K562 (cell line): ENCODE results near the gene ZNF816. TPM values are rescaled to one million over a fixed set of nuclear protein-coding genes. Genes with fewer than 3 reads are reported as not detected.

Experiments
- CREB1 ChIP-seq, 2 experiments: sonication (generic) in 1 of 2; formaldehyde crosslinking in 1 of 2; IDR thresholded peaks; 2 replicates each; pipeline versions ENCODE4 v1.6.1 to v1.8.0; 2012 to 2022; ENCODE audit warnings: inconsistent platforms in 1 of 2, mild to moderate bottlenecking in 1 of 2, missing genetic modification reagents in 1 of 2, moderate library complexity in 1 of 2
- IFI16 ChIP-seq: fragments of 250-450 bp; sonication (Bioruptor Pico); IDR thresholded peaks from 2 replicates; pipeline ENCODE4 v2.1.2; 2022; ENCODE audit warnings: mild to moderate bottlenecking, inconsistent platforms
- KLF10 ChIP-seq: fragments of 250-450 bp; sonication (Bioruptor Pico); IDR thresholded peaks from 2 replicates; pipeline ENCODE4 v1.6.1; 2021; ENCODE audit warnings: matching md5 sums
- MEF2D ChIP-seq: conservative IDR thresholded peaks from 2 replicates; pipeline ENCODE4 v1.6.1; 2016; ENCODE audit warnings: low read depth, missing genetic modification characterization, missing compliant biosample characterization
- PML ChIP-seq: IDR thresholded peaks from 2 replicates; pipeline ENCODE4 v1.6.1; 2012; ENCODE audit warnings: low read length, inconsistent platforms
- PPARD ChIP-seq: fragments of 250-450 bp; sonication (Bioruptor Pico); IDR thresholded peaks from 2 replicates; pipeline ENCODE4 v1.8.0; 2022; ENCODE audit warnings: inconsistent platforms, mild to moderate bottlenecking, moderate library complexity
- RNF2 ChIP-seq: sonication (generic); IDR thresholded peaks from 2 replicates; pipeline ENCODE4 v1.6.1; 2016
- SNRNP70 ChIP-seq: fragments of 200-400 bp; formaldehyde crosslinking; optimal IDR thresholded peaks from 2 replicates; pipeline ENCODE3; 2017; ENCODE audit warnings: low read depth, low read length
- SRSF7 ChIP-seq: fragments of 200-400 bp; formaldehyde crosslinking; optimal IDR thresholded peaks from 2 replicates; pipeline ENCODE3; 2017; ENCODE audit warnings: mild to moderate bottlenecking, low read depth, low read length
- ZNF263 ChIP-seq: sonication (generic); formaldehyde crosslinking; IDR thresholded peaks from 2 replicates; pipeline ENCODE4 v1.8.0; 2022; ENCODE audit warnings: mild to moderate bottlenecking, missing genetic modification reagents, borderline replicate concordance
- ZNF696 ChIP-seq: fragments of 250-450 bp; sonication (Bioruptor Pico); conservative IDR thresholded peaks from 2 replicates; pipeline ENCODE4 v1.4.0; 2020; ENCODE audit warnings: mild to moderate bottlenecking, moderate library complexity
- polyA plus RNA-seq, 8 experiments: library from polyadenylated mRNA; depleted of rRNA in 4 of 8; stranded (reverse) in 5 of 8; unstranded in 3 of 8; fragments of >200 nt; fragmentation: Nextera tagmentation in 2 of 8; fragmentation: Illumina TruSeq in 1 of 8; extraction: Ambion mirVana in 2 of 8; extraction: Trizol in 1 of 8; gene quantifications; 2 replicates each; pipeline versions ENCODE4 v1.2.1 to v1.2.3, GENCODE V29; 2011 to 2014; ENCODE audit warnings: inconsistent platforms in 1 of 8, missing spikeins in 1 of 8
- total RNA-seq, 7 experiments: library from RNA; depleted of rRNA in 6 of 7; stranded (reverse); fragments of >200 nt in 6 of 7; fragmentation: Illumina TruSeq in 2 of 7; extraction: Trizol in 2 of 7; gene quantifications; 2 replicates each; pipeline versions ENCODE4 v1.2.1 to v1.2.3, GENCODE V29; 2011 to 2021; ENCODE audit warnings: low replicate concordance in 1 of 7
- TF ChIP-seq, protein P1 (sequence below): IDR thresholded peaks from 2 replicates; pipeline ENCODE4 v1.6.1; 2016; ENCODE audit warnings: missing genetic modification characterization, missing compliant biosample characterization
- TF ChIP-seq, protein P2 (sequence below): sonication (generic); formaldehyde crosslinking; IDR thresholded peaks from 2 replicates; pipeline ENCODE4 v1.8.0; 2022; ENCODE audit warnings: mild to moderate bottlenecking, missing genetic modification reagents, borderline replicate concordance
- TF ChIP-seq, protein P3 (sequence below): fragments of 450-650 bp; IDR thresholded peaks from 2 replicates; pipeline ENCODE4 v1.6.1; 2016; ENCODE audit warnings: mild to moderate bottlenecking
- TF ChIP-seq, protein P4 (sequence below): fragments of 450-650 bp; conservative IDR thresholded peaks from 2 replicates; pipeline ENCODE4 v1.6.1; 2016; ENCODE audit warnings: missing genetic modification characterization, low read depth, mild to moderate bottlenecking, missing compliant biosample characterization, moderate library complexity

The ZNF816 gene
- total and polyA plus RNA-seq, 9 of the 15 experiments (the other 6 are each of a cell fraction or from before 2014, with no cell fraction given), result 8.6 to 23.4 (median 13.0) TPM

DNA sequence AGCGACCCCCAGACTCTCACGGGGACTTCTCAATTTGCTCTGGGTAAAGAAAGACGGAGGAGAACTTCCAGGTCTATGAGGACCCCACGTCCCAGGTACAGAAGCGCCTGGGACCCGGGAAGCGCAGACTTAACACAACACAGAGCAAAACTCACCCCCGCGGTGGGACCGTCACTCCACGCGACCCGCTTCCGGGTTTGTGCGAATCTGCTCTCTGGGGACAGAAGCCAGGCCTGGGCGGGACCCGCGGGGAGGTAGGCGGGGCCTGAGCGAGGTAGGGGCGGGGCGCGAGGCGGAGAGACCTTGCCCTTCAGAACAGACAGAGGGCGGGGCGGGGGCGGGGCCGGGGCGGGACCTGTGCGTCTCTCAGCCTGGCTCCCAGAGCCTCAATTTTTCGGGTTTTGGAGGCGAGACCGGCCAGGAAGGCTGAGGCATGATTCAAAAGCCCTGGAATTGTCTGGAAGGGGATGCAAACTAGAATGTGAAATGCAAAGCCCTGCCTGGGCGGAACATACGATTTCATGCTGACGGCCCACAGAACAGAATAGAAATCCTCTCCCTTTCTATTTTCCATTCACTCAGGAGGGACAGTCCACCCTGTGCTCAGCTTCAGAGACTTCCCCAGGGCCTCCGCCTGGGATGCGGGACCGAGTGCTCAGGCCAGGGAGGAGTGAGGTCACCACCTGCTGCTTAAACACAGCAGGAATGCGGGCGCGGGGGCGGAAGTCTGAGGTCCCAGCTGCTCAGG lies 20.1 kb downstream of the ZNF816 start (continued):
- TF ChIP-seq, protein P1, sequence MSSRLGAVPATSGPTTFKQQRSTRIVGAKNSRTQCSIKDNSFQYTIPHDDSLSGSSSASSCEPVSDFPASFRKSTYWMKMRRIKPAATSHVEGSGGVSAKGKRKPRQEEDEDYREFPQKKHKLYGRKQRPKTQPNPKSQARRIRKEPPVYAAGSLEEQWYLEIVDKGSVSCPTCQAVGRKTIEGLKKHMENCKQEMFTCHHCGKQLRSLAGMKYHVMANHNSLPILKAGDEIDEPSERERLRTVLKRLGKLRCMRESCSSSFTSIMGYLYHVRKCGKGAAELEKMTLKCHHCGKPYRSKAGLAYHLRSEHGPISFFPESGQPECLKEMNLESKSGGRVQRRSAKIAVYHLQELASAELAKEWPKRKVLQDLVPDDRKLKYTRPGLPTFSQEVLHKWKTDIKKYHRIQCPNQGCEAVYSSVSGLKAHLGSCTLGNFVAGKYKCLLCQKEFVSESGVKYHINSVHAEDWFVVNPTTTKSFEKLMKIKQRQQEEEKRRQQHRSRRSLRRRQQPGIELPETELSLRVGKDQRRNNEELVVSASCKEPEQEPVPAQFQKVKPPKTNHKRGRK (tag), result no peak
- TF ChIP-seq CREB1 (IDR thresholded peaks at IDR 0.05) (peak; percentile 58), CREB1 (CRISPR knock-in tag; IDR thresholded peaks at IDR 0.05) (peak; percentile 49; the same call in 1 of the 2 replicates), IFI16 (CRISPR knock-in tag) (no peak), KLF10 (CRISPR knock-in tag) (no peak), SRSF7 (no peak), PML (peak; percentile 68; the same call in 1 of the 2 replicates), ZNF263 (peak; percentile 95), PPARD (CRISPR knock-in tag) (no peak), ZNF696 (CRISPR knock-in tag) (no peak), MEF2D (no peak), RNF2 (no peak), SNRNP70 (no peak)
- TF ChIP-seq, protein P2, sequence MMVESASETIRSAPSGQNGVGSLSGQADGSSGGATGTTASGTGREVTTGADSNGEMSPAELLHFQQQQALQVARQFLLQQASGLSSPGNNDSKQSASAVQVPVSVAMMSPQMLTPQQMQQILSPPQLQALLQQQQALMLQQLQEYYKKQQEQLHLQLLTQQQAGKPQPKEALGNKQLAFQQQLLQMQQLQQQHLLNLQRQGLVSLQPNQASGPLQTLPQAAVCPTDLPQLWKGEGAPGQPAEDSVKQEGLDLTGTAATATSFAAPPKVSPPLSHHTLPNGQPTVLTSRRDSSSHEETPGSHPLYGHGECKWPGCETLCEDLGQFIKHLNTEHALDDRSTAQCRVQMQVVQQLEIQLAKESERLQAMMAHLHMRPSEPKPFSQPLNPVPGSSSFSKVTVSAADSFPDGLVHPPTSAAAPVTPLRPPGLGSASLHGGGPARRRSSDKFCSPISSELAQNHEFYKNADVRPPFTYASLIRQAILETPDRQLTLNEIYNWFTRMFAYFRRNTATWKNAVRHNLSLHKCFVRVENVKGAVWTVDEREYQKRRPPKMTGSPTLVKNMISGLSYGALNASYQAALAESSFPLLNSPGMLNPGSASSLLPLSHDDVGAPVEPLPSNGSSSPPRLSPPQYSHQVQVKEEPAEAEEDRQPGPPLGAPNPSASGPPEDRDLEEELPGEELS (CRISPR knock-in tag), result no peak
- TF ChIP-seq, protein P3, sequence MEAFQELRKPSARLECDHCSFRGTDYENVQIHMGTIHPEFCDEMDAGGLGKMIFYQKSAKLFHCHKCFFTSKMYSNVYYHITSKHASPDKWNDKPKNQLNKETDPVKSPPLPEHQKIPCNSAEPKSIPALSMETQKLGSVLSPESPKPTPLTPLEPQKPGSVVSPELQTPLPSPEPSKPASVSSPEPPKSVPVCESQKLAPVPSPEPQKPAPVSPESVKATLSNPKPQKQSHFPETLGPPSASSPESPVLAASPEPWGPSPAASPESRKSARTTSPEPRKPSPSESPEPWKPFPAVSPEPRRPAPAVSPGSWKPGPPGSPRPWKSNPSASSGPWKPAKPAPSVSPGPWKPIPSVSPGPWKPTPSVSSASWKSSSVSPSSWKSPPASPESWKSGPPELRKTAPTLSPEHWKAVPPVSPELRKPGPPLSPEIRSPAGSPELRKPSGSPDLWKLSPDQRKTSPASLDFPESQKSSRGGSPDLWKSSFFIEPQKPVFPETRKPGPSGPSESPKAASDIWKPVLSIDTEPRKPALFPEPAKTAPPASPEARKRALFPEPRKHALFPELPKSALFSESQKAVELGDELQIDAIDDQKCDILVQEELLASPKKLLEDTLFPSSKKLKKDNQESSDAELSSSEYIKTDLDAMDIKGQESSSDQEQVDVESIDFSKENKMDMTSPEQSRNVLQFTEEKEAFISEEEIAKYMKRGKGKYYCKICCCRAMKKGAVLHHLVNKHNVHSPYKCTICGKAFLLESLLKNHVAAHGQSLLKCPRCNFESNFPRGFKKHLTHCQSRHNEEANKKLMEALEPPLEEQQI, result no peak
- TF ChIP-seq, protein P4, sequence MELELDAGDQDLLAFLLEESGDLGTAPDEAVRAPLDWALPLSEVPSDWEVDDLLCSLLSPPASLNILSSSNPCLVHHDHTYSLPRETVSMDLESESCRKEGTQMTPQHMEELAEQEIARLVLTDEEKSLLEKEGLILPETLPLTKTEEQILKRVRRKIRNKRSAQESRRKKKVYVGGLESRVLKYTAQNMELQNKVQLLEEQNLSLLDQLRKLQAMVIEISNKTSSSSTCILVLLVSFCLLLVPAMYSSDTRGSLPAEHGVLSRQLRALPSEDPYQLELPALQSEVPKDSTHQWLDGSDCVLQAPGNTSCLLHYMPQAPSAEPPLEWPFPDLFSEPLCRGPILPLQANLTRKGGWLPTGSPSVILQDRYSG (tag), result no peak
